Glutamatergic neuron (in vitro differentiated cells): ENCODE results near the gene ZDHHC21. TPM values are rescaled to one million over a fixed set of nuclear protein-coding genes. Genes with fewer than 3 reads are reported as not detected.

Experiments used
- DNase-seq: peaks from one replicate; pipeline ENCODE4 v3.0.0; 2022
- H3K27ac Mint-ChIP-seq: one replicate; pipeline ENCODE4 v1.8.0; 2020; ENCODE audit warnings: mild to moderate bottlenecking, mixed read lengths, inconsistent platforms; ENCODE audit not compliant: unreplicated experiment
- H3K27me3 Mint-ChIP-seq: one replicate; pipeline ENCODE4 v1.8.0; 2020; ENCODE audit warnings: mild to moderate bottlenecking, moderate library complexity, mixed read lengths, inconsistent platforms; ENCODE audit not compliant: unreplicated experiment
- H3K36me3 Mint-ChIP-seq: one replicate; pipeline ENCODE4 v1.8.0; 2020; ENCODE audit warnings: mild to moderate bottlenecking, mixed read lengths, inconsistent platforms; ENCODE audit not compliant: unreplicated experiment
- H3K4me1 Mint-ChIP-seq: one replicate; pipeline ENCODE4 v1.8.0; 2020; ENCODE audit warnings: mild to moderate bottlenecking, low read depth, mixed read lengths, inconsistent platforms; ENCODE audit not compliant: unreplicated experiment
- H3K4me3 Mint-ChIP-seq: one replicate; pipeline ENCODE4 v1.8.0; 2020; ENCODE audit warnings: mild to moderate bottlenecking, mixed read lengths, inconsistent platforms; ENCODE audit not compliant: unreplicated experiment
- H3K9me3 Mint-ChIP-seq: one replicate; pipeline ENCODE4 v1.8.0; 2020; ENCODE audit warnings: mild to moderate bottlenecking, moderate library complexity, mixed read lengths, inconsistent platforms; ENCODE audit not compliant: unreplicated experiment
- long read RNA-seq: library from polyadenylated mRNA; unstranded; transcript quantifications from one replicate; pipeline ENCODE4 v2.0.0, GENCODE V29; 2020; ENCODE audit not compliant: unreplicated experiment
- total RNA-seq: library from RNA; stranded (reverse); fragmentation: NEBNext Ultra II Directional; extraction: Animal tissue kit (Norgen Biotek cat#: 25700); gene quantifications from one replicate; pipeline ENCODE4 v1.2.1, GENCODE V29; 2021; ENCODE audit not compliant: unreplicated experiment
- TF ChIP-seq, protein P1 (sequence below): fragments of 200-600 bp; sonication (generic); IDR thresholded peaks from one replicate; pipeline ENCODE4 v1.5.0; 2021; ENCODE audit not compliant: partially characterized antibody, unreplicated experiment

ZDHHC21 gene, protein sequence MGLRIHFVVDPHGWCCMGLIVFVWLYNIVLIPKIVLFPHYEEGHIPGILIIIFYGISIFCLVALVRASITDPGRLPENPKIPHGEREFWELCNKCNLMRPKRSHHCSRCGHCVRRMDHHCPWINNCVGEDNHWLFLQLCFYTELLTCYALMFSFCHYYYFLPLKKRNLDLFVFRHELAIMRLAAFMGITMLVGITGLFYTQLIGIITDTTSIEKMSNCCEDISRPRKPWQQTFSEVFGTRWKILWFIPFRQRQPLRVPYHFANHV
- 15.2 TPM for total RNA-seq
- long read RNA-seq, partial matches to known transcripts = 1 of 2 reads
- long read RNA-seq, other reads (novel, unspliced or antisense) = 1 of 2 reads

DNA sequence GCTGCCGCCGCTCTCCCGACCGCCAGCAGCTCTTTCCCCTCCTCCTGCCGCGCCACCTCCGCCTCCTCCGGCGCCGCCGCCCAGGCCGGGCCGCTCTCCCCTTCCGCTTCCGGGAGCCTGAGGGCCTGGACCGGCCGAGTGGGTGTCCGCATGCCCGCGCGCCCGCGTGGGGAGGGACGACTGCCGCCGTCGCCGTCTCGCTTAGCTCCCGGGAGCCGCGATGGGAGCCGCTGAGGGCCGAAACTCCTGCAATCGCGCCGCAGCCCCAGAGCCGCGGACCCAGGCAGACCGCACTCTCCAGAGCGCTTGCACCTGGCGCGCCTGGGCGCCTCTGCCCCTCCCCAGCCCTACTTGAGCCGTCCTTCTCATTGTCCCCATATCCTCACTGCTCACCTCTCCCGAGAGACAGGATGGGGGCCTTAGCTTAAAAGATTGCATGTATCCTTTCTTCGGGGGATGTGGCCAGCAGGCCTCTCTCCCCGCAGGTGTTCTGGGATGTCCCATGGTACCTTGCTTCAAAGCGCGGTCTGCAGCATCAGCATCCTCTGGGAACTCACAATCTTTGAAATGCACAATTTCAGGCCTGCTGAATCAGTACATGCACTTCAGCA is at the start of gene ZDHHC21:
Gene ZDHHC21 (minus strand): TSS at position 182 of the 611 bp plus-strand sequence. CDS start 19,092 bp downstream, outside the sequence.
- Mint-ChIP-seq H3K27me3 (peaks cover 5% of the 10 kb centered on the region), H3K36me3 (no peaks in the 10 kb centered on the region), H3K27ac (peak within 1 kb of the TSS; percentile 97), H3K4me1 (peaks cover 6% of the 10 kb centered on the region), H3K4me3 (peak within 1 kb of the TSS; percentile 98), H3K9me3 (peaks cover 4% of the 10 kb centered on the region)
- DNase-seq = peak; percentile 79
- TF ChIP-seq, protein P1, sequence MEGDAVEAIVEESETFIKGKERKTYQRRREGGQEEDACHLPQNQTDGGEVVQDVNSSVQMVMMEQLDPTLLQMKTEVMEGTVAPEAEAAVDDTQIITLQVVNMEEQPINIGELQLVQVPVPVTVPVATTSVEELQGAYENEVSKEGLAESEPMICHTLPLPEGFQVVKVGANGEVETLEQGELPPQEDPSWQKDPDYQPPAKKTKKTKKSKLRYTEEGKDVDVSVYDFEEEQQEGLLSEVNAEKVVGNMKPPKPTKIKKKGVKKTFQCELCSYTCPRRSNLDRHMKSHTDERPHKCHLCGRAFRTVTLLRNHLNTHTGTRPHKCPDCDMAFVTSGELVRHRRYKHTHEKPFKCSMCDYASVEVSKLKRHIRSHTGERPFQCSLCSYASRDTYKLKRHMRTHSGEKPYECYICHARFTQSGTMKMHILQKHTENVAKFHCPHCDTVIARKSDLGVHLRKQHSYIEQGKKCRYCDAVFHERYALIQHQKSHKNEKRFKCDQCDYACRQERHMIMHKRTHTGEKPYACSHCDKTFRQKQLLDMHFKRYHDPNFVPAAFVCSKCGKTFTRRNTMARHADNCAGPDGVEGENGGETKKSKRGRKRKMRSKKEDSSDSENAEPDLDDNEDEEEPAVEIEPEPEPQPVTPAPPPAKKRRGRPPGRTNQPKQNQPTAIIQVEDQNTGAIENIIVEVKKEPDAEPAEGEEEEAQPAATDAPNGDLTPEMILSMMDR = no peak

DNA sequence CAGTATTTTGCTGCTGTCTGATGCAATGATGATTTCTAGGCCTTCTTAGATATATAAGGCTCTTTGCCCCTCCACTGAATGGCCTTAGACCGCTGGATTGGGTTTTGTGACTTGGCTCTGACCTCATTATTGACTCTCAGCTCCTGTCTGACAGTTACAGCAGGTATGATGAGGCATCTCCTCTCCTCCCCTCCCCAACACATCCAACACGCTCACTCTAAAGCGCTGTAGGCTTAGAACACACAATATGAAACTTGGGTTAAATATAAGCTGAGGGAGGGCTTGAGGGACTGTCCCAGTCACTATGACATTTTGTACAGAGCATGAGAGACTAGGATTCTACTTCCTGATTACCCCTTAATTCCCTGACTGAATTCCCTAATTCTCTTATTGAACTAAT is 48.1 kb upstream of the ZDHHC21 start:
- H3K27ac Mint-ChIP-seq = no peak overlapping the region
- no peaks in the 10 kb centered on the region for H3K36me3 Mint-ChIP-seq
- H3K4me3 Mint-ChIP-seq = no peak overlapping the region
- TF ChIP-seq, protein P1 = no peak
- H3K4me1 Mint-ChIP-seq = no peaks in the 10 kb centered on the region
- peaks cover 2% of the 10 kb centered on the region for H3K27me3 Mint-ChIP-seq
- no peak for DNase-seq
- no peaks in the 10 kb centered on the region for H3K9me3 Mint-ChIP-seq

DNA sequence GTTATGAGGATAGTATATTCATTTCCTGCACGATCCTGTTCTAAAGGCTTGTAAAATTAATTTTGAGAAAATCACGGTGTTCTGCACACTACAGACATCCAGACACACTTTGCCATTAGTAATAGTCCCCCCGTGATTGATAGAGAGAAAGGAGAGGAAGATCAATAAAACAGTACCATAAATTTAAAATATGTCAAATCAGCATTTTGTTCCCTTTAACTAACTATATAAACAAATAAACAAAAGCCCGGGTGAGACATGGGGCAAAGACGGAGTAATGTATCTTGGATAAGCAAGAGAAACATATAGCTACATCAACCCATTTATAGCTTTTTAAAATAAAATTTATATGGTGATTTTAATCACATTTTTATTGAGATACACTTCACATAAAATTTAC is 39.9 kb upstream of the ZDHHC21 start:
- TF ChIP-seq, protein P1 = no peak
- H3K36me3 Mint-ChIP-seq = no peaks in the 10 kb centered on the region
- H3K9me3 Mint-ChIP-seq = no peaks in the 10 kb centered on the region
- H3K27me3 Mint-ChIP-seq = no peaks in the 10 kb centered on the region
- no peak for DNase-seq
- H3K27ac Mint-ChIP-seq = no peak overlapping the region
- no peaks in the 10 kb centered on the region for H3K4me1 Mint-ChIP-seq
- H3K4me3 Mint-ChIP-seq = no peak overlapping the region

DNA sequence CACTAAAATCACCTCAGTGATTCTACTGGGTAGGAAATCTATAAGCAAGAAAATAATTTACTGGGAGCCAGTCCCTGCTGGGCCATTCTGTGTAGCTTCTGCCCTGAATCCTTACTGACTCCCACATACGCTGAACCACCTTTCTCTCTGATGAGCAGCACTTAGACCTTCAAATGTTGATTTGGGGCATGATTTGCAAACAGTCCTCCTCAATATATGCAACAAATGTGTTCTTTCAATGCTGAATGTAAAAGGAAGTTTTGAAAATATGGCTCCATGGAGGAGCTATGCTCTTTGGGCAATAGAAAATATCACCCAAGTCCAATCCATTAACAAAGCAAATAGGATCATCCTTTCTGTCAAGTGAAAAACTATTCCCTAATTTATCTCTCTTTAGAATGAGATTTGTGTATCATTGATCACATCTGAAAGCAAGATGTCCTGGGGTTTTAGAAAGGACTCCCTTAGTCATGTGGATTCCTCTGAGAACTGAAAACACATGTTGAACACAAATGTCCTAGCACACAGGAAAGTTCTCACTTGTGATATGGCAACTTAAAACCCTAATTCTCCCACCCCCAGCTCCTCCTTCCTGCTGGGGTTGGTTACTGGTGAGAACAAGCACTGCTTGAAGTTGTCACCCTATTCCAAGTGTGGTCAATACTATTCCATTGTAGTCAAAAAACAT is 38.2 kb upstream of the ZDHHC21 start:
- TF ChIP-seq, protein P1 = no peak
- no peaks in the 10 kb centered on the region for H3K27me3 Mint-ChIP-seq
- no peaks in the 10 kb centered on the region for H3K36me3 Mint-ChIP-seq
- H3K4me1 Mint-ChIP-seq = no peaks in the 10 kb centered on the region
- H3K4me3 Mint-ChIP-seq = no peak overlapping the region
- H3K9me3 Mint-ChIP-seq = no peaks in the 10 kb centered on the region
- no peak overlapping the region for H3K27ac Mint-ChIP-seq
- no peak for DNase-seq
